Prostate gland (tissue), 2 donors: ENCODE results near the gene RHOT2.

Experiments
- CTCF ChIP-seq, 4 experiments: fragments of 200-600 bp in 2 of 4; fragments of 450-650 bp in 2 of 4; sonication (generic) in 2 of 4; IDR thresholded peaks; 1 replicate in 3 of 4; 2 replicates in 1 of 4; pipeline ENCODE4 v1.5.1; 2016 to 2019; ENCODE audit warnings: antibody characterized with exemption in 4 of 4, mild to moderate bottlenecking in 2 of 4, moderate library complexity in 2 of 4
- POLR2A ChIP-seq: fragments of 450-650 bp; IDR thresholded peaks from one replicate; pipeline ENCODE4 v1.6.1; 2016; ENCODE audit warnings: antibody characterized with exemption, mild to moderate bottlenecking
- POLR2AphosphoS5 ChIP-seq: sonication (generic); formaldehyde crosslinking; IDR thresholded peaks from one replicate; pipeline ENCODE4 v1.6.1; 2017; ENCODE audit warnings: antibody characterized with exemption

GRCh38 chr16:629833-630248 is 38.1 kb upstream of the RHOT2 start:
- TF ChIP-seq CTCF (IDR thresholded peaks at IDR 0.05), result no peak
- TF ChIP-seq POLR2AphosphoS5, result no peak
- TF ChIP-seq POLR2A, result no peak
